Testis (tissue), 2 donors: ENCODE data around the gene RDX.
"Not testable (repeated sequence)": the region's sequence is repeated elsewhere in the genome, so short reads cannot be mapped to it uniquely, and the experiment has no call there.

Experiments used
- POLR2A ChIP-seq: fragments of 450-650 bp; IDR thresholded peaks from one replicate; pipeline ENCODE4 v1.6.1; 2017; ENCODE audit warnings: antibody characterized with exemption, mild to moderate bottlenecking, moderate library complexity
- TF ChIP-seq, protein P1 (sequence below), 3 experiments: fragments of 450-650 bp in 2 of 3; fragments of 200-600 bp in 1 of 3; sonication (generic) in 1 of 3; IDR thresholded peaks; one replicate each; pipeline ENCODE4 v1.5.1; 2016 to 2019; ENCODE audit warnings: antibody characterized with exemption in 3 of 3, mild to moderate bottlenecking in 2 of 3, moderate library complexity in 1 of 3

DNA sequence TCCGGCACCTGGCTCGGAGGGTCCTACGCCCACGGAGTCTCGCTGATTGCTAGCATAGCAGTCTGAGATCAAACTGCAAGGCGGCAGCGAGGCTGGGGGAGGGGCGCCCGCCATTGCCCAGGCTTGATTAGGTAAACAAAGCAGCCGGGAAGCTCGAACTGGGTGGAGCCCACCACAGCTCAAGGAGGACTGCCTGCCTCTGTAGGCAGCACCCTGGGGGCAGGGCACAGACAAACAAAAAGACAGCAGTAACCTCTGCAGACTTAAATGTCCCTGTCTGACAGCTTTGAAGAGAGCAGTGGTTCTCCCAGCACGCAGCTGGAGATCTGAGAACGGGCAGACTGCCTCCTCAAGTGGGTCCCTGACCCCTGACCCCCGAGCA is 87.1 kb downstream of the RDX start:
- TF ChIP-seq, protein P1, sequence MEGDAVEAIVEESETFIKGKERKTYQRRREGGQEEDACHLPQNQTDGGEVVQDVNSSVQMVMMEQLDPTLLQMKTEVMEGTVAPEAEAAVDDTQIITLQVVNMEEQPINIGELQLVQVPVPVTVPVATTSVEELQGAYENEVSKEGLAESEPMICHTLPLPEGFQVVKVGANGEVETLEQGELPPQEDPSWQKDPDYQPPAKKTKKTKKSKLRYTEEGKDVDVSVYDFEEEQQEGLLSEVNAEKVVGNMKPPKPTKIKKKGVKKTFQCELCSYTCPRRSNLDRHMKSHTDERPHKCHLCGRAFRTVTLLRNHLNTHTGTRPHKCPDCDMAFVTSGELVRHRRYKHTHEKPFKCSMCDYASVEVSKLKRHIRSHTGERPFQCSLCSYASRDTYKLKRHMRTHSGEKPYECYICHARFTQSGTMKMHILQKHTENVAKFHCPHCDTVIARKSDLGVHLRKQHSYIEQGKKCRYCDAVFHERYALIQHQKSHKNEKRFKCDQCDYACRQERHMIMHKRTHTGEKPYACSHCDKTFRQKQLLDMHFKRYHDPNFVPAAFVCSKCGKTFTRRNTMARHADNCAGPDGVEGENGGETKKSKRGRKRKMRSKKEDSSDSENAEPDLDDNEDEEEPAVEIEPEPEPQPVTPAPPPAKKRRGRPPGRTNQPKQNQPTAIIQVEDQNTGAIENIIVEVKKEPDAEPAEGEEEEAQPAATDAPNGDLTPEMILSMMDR (IDR thresholded peaks at IDR 0.05) = not testable (repeated sequence)
- not testable (repeated sequence) for TF ChIP-seq POLR2A
